ENCODE results near the gene HABP4.

HABP4 gene

DNA sequence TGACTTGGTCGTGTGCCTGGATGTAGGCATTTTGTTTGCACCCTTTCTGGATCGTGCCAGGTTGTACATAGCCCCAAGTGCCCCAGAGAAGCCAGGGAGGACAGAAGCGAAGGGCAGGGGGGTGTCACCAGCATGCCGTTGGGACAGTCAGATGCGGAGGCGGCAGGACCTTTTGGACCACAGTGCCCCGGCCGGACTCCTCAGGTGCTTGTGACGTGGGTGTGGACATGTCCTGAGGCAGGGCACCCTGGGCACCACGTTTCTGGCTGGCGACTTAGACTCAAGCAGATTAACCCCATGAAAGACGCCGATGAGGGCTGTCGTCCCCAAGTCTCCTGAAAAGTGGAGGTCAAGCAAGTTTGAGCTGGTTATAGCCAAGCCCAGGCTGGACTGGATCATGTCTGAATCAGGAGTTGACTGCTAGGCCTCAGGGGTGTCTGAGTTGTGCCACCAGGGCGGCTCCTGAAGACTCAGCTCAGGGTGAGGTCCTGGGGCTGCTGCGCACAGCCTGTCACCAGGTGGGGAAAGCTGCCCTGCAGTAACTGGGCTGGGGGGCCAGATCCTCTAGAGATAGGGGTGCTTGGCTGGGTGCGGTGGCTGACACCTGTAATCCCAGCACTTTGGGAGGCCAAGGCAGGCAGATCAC is 42.0 kb downstream of the HABP4 start:
- Histone ChIP-seq H4K20me1 (ENCODE audit: insufficient read depth, low read length) (no peaks in the 10 kb centered on the region), H3K9ac (ENCODE audit: low read length) (no peak overlapping the region), H3K27ac (ENCODE audit: low read depth, low read length, poor library complexity, severe bottlenecking) (no peak overlapping the region), H3K4me3 (ENCODE audit: low read depth, low read length, poor library complexity, severe bottlenecking) (no peak overlapping the region), H2AFZ (ENCODE audit: low read length) (no peak overlapping the region), H3K36me3 (ENCODE audit: insufficient read depth, low read length) (peaks cover 5% of the 10 kb centered on the region; the same call in 1 of the 2 replicates), H3K79me2 (ENCODE audit: insufficient read depth, low read length) (no peaks in the 10 kb centered on the region), H3K4me1 (ENCODE audit: insufficient read depth, low read length, severe bottlenecking) (no peaks in the 10 kb centered on the region), H3F3A (ENCODE audit: insufficient read depth, low read length) (no peaks in the 10 kb centered on the region), H3K9me3 (ENCODE audit: low read length) (no peaks in the 10 kb centered on the region), H3K27me3 (ENCODE audit: insufficient read depth, low read length) (no peaks in the 10 kb centered on the region), H3K4me2 (ENCODE audit: low read length) (no peak overlapping the region), H3K9me2 (ENCODE audit: low read depth, low read length) (no peaks in the 10 kb centered on the region)
- TF ChIP-seq EZH2 (IDR thresholded peaks at IDR 0.05; ENCODE audit: borderline replicate concordance, low read length): no peak
- TF ChIP-seq, protein P1, sequence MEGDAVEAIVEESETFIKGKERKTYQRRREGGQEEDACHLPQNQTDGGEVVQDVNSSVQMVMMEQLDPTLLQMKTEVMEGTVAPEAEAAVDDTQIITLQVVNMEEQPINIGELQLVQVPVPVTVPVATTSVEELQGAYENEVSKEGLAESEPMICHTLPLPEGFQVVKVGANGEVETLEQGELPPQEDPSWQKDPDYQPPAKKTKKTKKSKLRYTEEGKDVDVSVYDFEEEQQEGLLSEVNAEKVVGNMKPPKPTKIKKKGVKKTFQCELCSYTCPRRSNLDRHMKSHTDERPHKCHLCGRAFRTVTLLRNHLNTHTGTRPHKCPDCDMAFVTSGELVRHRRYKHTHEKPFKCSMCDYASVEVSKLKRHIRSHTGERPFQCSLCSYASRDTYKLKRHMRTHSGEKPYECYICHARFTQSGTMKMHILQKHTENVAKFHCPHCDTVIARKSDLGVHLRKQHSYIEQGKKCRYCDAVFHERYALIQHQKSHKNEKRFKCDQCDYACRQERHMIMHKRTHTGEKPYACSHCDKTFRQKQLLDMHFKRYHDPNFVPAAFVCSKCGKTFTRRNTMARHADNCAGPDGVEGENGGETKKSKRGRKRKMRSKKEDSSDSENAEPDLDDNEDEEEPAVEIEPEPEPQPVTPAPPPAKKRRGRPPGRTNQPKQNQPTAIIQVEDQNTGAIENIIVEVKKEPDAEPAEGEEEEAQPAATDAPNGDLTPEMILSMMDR (IDR thresholded peaks at IDR 0.05; ENCODE audit: low read length): no peak

DNA sequence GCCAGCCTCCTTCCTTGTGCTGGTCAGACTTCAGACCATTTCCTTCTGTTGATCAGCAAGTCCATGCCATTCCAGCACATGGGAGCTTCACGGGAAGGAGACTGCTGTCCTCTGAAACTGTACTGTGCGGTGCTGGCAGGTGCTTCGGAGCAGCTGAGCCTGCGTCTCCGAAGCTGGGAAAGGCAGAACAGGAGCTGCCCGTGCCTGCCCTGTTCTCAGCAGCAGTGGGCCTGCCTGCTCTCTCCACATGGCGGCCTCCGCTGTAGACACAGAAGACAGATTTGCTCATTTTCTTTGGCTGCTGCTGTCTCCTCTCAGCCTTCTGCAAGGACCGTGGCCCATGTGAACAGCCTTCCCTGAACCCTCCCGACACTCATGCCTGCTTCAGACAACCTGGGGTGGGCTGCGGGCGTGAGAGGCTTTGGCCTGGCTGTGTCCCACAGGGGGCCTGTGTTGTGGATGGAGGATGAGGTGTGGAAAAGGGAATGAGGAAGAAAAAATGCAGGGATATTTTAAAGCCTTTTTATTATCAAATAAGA is 43.1 kb downstream of the HABP4 start:
- Histone ChIP-seq H3K4me3 (ENCODE audit: low read depth, low read length, poor library complexity, severe bottlenecking) (no peak overlapping the region), H2AFZ (ENCODE audit: low read length) (no peak overlapping the region), H3K4me2 (ENCODE audit: low read length) (no peak overlapping the region), H4K20me1 (ENCODE audit: insufficient read depth, low read length) (no peaks in the 10 kb centered on the region), H3F3A (ENCODE audit: insufficient read depth, low read length) (no peaks in the 10 kb centered on the region), H3K4me1 (ENCODE audit: insufficient read depth, low read length, severe bottlenecking) (no peaks in the 10 kb centered on the region), H3K36me3 (ENCODE audit: insufficient read depth, low read length) (peaks cover 5% of the 10 kb centered on the region; the same call in 1 of the 2 replicates), H3K79me2 (ENCODE audit: insufficient read depth, low read length) (no peaks in the 10 kb centered on the region), H3K9ac (ENCODE audit: low read length) (no peak overlapping the region), H3K27ac (ENCODE audit: low read depth, low read length, poor library complexity, severe bottlenecking) (no peak overlapping the region), H3K9me2 (ENCODE audit: low read depth, low read length) (no peaks in the 10 kb centered on the region), H3K27me3 (ENCODE audit: insufficient read depth, low read length) (no peaks in the 10 kb centered on the region), H3K9me3 (ENCODE audit: low read length) (no peaks in the 10 kb centered on the region)
- TF ChIP-seq, protein P1 (IDR thresholded peaks at IDR 0.05; ENCODE audit: low read length): no peak

DNA sequence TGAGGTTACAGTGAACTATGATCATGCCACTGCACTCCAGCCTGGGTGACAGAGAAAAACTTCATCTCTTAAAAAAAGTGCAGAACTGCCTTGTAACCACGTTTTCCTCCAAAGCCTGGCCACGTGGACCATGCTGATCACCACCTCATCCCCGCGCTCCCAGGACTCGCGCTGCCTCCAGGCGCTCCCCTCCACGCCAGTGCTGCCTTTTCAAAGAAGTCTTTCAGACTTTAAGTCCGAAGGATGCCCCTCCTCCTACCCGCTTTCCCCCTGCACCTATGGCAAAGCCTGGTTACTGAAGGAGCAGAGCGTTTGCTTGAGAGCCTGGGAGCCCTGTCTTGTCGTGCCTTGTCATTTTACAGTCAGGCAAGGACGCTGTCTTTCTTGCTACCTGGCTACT is 43.8 kb downstream of the HABP4 start:
- TF ChIP-seq, protein P1 (IDR thresholded peaks at IDR 0.05; ENCODE audit: low read length): no peak
- no peak for TF ChIP-seq EZH2 (IDR thresholded peaks at IDR 0.05; ENCODE audit: borderline replicate concordance, low read length)
- Histone ChIP-seq H3K4me2 (ENCODE audit: low read length) (no peak overlapping the region), H3K4me3 (ENCODE audit: low read depth, low read length, poor library complexity, severe bottlenecking) (no peak overlapping the region), H3K27ac (ENCODE audit: low read depth, low read length, poor library complexity, severe bottlenecking) (no peak overlapping the region), H3K9me2 (ENCODE audit: low read depth, low read length) (no peaks in the 10 kb centered on the region), H3F3A (ENCODE audit: insufficient read depth, low read length) (no peaks in the 10 kb centered on the region), H3K27me3 (ENCODE audit: insufficient read depth, low read length) (no peaks in the 10 kb centered on the region), H3K36me3 (ENCODE audit: insufficient read depth, low read length) (peaks cover 5% of the 10 kb centered on the region; the same call in 1 of the 2 replicates), H4K20me1 (ENCODE audit: insufficient read depth, low read length) (no peaks in the 10 kb centered on the region), H2AFZ (ENCODE audit: low read length) (no peak overlapping the region), H3K9me3 (ENCODE audit: low read length) (no peaks in the 10 kb centered on the region), H3K79me2 (ENCODE audit: insufficient read depth, low read length) (no peaks in the 10 kb centered on the region), H3K4me1 (ENCODE audit: insufficient read depth, low read length, severe bottlenecking) (no peaks in the 10 kb centered on the region), H3K9ac (ENCODE audit: low read length) (no peak overlapping the region)
